OCI-LY1 (cell line): ENCODE results near the gene SCGB1C2.
"Not testable (repeated sequence)": the region's sequence is repeated elsewhere in the genome, so short reads cannot be mapped to it uniquely, and the experiment has no call there.

ENCODE experiments used
- CTCF ChIP-seq: fragments of 200-600 bp; sonication (generic), shearing (Covaris generic); IDR thresholded peaks from 2 replicates; pipeline ENCODE4 v1.5.1; 2017; ENCODE audit warnings: mild to moderate bottlenecking, antibody characterized with exemption, low read length, moderate library complexity, mixed read lengths
- EZH2 ChIP-seq: fragments of 200-600 bp; sonication (generic), shearing (Covaris generic); IDR thresholded peaks from 2 replicates; pipeline ENCODE4 v1.8.0; 2017; ENCODE audit warnings: borderline replicate concordance, mixed run types, mild to moderate bottlenecking, antibody characterized with exemption, low read length, moderate library complexity, mixed read lengths

GRCh38 chr17:135022-135421, 2.3 kb upstream of the SCGB1C2 start:
- TF ChIP-seq CTCF, EZH2: not testable (repeated sequence)
